Urothelium cell line (cell line): ENCODE results near the gene PNPLA3.

ENCODE experiments used
- DNase-seq: peaks from one replicate; pipeline ENCODE4 v3.0.0; 2011; ENCODE audit warnings: low spot score, mixed read lengths
- FAIRE-seq: peaks from 2 replicates; lab custom pipeline; 2011; peaks lifted over from hg19 to GRCh38; lab: Jason Lieb, UNC

The PNPLA3 gene

DNA sequence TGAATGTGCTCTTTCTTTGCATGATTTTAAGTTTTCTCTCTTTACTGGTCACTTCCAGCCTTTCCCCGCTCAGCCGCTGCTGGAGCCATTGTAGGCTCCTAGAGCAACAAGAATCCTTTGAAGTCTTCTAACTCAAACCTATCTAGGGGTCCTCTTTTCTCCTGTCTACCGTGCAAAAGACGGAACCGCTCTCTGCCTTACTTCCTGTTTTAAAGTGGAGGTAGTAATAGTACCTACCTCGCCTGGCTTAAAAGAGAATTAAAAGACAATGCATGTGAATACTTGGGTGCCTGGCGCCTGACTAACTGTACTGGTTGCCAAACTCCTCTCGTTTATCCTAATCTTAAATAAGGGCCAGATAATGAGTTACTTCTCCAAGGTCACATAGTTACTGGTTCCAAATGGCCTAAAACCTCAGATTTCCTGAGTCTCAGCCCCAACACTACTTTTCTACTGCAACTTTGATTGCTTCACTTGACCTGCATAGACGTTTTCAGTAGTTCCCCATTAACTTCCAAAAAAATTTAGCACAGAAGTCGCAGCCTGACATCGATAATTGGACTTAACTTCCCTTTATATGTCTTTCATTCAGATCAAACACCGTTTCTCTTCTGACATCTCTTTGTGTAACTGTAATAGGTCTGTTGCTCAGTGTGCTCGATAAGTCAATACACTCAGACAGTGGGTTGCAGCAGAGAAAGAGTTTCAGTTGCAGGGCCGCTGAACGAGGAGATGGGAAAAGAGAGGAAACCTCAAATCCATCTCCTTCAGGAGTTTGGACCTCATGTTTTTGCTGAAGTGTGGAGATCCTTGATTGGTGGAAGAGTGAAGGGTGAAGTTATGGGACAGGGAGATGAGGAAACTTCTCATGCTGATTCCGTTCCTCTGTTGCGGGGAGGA lies 32.5 kb downstream of the PNPLA3 start:
- DNase-seq = no peak
- no peak for FAIRE-seq

DNA sequence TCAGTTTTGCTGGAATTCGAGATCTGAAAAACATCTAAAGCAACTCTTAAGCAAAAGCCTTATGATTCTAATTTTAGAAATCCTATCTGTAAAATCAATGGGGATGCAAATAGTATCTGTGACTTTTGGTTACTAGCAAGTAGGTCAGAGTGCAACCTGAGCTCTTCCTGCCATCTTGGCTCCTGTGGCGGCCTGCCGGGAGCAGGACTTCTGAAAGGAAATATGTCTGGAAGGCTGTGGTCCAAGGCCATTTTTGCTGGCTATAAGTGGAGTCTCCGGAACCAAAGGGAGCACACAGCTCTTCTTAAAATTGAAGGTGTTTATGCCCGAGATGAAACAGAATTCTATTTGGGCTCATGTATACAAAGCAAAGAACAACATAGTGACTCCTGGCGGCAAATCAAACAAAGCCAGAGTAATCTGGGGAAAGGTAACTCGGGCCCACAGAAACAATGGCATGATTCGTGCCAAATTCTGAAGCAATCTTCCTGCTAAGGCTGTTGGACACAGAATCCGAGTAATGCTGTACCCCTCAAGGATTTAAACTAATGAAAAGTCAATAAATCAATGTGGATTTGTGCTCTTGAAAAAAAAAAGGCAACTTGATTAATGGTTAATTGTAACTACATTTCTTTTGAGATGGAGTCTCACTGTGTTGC lies 33.3 kb downstream of the PNPLA3 start:
- FAIRE-seq = no peak
- no peak for DNase-seq

DNA sequence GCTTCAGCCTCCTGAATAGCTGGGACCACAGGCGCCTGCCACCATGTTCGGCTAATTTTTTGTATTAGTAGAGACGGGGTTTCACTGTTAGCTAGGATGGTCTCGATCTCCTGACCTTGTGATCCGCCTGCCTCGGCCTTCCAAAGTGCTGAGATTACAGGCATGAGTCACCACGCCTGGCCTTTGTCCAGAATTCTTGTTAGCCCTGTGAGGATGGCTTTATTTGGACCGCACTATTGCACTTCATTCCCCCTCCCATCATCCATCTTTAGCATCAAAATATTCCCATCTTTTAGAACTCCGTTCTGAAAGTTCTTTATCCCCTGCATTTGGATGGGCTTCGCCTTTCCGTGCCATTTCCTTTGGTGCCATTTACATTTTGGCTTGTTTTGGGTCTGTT lies 34.3 kb downstream of the PNPLA3 start:
- FAIRE-seq (no peak), DNase-seq (no peak)

DNA sequence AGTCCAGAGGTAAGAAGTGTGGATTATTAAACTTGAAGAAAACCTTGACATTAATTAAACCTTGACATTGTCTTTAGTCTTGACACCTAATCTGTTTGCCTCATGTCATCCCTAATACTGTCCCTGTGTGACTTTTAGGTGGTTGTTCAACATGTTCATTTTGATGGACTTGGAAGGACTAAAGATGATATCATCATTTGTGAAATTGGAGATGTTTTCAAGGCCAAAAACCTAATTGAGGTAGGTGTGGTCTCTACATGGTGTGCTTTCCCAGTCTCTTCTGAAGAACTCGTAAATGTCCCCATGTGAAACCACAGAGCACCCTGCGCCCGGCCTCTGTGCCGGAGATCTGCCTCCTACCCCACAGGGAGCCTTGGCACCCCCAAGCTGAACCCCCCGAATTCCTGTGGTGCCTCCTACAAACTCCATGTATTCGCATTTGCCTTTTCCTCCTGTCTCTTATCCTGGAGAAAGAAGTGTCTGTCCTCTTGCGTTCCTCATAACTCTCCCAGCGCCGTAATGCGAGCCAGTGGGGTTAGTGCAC lies 40.8 kb downstream of the PNPLA3 start:
- no peak for FAIRE-seq
- DNase-seq = no peak

DNA sequence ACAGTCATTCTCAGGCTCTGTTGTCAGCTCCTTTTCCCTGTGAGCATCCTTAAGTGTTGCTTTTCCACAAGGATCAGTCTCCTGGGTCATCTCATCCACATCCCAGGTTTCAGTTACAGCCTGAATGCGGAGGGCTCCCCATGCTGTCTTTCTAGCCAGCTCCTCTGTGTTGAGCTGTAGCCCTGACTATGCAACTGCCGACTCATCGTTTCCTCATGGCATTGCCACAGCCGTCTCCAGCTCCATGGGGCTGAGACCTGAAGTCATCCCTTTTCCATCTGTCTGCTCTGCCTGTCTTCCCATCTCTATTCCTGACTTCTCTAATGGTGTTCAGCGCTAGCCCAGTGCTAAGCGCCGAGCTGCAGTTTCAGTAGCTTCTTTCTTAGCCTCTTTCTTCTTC lies 43.5 kb downstream of the PNPLA3 start:
- no peak for FAIRE-seq

DNA sequence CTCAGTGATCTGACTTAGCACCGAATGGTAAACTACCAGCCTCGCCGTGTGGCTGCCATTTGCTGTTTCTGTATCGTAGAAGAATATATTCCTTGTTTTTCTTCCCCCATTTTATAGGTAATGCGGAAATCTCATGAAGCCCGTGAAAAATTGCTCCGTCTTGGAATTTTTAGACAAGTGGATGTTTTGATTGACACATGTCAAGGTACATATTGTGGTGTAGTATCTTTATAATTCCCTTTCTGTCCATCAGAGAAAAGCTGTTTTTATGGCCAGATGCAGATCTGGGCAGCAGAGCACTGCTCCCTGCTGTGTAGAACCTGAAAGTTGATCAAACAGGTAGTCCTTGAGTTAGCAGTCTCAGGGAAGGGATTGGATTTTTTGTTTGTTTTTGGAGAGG lies 45.0 kb downstream of the PNPLA3 start:
- peak; percentile 30 for FAIRE-seq

More for the DNA sequence above, 43.5 kb downstream of the PNPLA3 start:
- no peak for DNase-seq

DNA sequence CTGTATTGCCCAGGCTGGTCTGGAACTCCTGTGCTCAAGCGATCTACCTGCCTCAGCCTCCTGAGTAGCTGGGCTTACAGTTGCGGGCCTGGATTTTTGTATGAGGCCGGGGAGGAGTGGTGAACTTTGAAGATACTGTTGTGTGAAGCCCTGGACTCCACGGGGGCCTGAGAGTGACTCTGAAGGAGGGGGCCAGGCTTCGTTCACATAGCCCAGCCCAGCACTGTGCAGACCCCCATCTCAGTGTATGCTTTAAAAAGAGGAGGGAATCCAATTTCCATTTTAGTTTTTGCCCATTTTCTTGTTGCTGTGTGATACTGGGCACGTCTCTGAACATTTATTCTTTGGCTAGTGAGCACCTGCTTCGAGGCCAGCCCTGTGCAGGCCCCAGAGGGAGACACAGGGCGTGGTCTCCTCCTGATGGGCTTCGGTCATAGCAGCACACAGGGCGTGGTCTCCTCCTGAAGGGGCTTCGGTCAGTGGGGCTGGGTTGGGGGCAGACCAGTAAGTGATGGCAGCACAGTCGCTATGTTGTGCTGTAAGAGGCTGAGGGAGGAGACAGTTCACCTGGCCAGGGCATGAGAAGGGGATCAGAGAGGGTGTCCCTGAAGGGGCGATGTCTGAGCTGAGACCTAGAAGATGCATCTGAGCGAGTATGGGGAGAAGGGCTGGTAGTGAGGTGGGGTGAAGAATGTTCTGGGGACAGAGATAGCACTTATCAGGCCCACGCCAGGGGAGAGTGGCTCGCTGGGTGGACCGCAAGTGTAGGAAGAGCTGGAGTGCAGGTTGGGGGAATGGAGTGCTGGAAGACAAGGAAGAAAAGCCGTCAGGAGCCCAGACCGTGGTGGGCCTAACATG lies 45.6 kb downstream of the PNPLA3 start:
- DNase-seq (no peak), FAIRE-seq (peak; percentile 77)

More for the DNA sequence above, 45.0 kb downstream of the PNPLA3 start:
- DNase-seq = no peak

DNA sequence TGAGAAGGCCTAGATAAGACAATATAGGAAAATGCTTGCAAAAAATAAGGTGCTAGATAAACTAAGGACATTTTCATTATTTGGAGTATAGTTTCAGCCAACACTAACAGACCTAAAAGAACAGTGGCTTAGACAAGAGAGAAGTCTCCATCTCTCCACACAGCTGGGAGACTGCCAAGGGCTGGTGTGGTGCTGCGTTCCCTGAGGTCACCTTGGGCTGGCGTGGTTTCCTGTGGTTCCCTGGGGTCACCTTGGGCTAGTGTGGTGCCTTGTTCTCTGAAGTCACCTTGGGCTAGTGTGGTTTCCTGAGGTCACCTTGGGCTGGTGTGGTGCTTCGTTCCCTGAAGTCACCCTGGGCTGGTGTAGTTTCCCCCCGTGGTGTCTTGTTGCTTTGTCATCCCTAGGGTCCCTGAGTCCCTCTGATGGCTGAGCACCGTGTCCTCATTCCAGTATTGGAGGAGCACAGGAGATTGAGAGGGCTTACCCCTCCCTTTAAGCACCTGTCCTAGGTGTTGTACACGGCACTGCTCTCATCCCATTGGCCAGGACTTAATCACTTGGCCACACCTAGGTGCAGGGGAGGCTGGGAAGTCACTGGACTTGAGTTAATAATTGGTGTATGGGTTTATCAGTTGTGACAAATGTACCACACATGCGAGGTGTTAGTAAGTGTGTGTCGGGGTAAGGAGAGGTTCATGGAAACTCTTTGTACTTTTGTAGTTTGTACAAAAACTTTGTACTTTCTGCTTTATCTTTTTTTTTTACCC lies 46.6 kb downstream of the PNPLA3 start:
- DNase-seq (no peak), FAIRE-seq (no peak)

DNA sequence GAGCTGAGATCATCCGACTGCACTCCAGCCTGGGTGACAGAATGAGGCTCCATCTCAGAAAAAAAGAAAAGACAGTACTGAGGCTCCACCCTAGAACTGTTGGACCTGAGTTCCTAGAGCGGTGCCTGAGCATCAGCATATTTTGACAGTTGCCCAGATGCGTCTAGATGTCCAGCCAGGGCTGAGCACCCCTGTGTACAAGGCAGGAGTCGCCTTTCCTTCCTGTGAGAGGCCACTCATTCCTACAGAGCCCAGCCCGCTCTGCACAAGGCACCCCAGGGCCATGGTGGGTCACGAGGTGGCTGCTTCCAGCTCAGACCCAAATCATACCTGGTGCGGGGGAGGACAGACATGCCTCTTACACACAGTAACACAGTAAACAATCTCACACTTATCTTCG lies 47.5 kb downstream of the PNPLA3 start:
- FAIRE-seq (no peak), DNase-seq (no peak)

DNA sequence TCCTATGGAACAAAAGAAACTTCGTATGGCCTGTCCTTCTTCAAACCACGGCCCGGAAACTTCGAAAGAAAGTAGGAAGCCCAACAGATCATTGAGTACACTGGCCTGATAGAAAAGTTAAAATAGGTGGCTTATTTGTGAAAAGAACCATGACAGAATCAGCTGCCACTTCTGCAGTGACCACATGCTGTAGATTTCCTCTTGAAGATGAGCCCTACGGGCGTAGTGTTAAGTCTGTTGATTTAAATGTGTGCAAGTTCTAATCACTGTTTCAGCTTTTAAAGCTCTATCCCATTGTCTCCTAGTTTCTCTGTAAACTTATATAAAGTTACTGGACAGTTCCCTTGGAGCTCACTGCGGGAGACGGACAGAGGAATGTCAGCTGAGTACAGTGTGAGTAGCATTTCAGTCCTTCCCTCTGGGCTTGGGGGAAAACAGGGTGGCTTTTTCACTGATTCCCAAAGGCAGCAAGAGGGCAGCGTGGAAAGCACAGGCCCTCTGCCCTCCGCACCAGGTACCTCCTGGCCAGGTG lies 49.4 kb downstream of the PNPLA3 start:
- no peak for FAIRE-seq
- no peak for DNase-seq

DNA sequence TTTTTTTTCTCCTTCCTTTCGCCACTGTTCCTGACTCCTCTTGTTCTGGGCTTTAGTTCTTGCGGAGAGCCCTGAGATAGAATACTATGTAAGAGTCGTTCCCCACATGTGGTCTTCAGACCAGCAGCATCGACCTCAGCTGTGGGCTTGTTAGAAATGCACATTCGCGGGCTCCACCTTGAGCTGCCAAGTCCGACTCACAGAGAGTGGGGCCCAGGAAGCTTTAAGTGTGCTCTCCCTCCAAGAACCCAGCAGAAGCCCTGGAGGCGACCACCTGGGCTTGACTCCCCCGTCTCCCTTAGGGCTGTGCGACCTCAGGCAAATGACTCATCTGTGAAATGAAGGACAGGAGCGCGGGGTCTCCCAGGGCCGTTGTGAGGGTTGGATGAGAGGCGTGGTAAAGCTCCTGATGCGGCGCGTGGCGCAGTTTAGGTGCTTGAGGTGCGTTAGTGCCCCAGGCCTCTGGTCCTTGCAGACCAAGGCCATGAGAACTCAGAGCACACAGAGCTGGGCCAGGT lies 50.5 kb downstream of the PNPLA3 start:
- FAIRE-seq = no peak
- no peak for DNase-seq

DNA sequence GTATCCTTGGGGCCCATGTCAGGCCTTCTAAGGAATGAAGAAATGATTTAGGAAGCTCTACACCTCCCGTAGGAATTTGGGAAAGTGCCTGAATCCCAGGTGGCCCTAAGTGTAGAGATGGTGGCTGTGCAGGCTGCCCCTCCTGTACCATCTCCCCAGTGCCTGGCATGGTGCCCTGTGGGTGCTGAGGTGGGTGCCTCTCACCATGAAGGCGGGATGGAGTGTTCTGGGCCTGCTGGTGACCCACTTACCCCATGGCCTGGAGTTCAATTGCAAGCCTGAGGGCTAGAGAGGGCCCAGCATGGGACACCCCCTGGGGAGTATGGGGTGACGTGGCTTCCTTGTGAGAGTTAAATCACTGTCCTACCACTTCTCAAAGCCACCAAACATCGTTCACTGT lies 51.4 kb downstream of the PNPLA3 start:
- DNase-seq (no peak), FAIRE-seq (no peak)

DNA sequence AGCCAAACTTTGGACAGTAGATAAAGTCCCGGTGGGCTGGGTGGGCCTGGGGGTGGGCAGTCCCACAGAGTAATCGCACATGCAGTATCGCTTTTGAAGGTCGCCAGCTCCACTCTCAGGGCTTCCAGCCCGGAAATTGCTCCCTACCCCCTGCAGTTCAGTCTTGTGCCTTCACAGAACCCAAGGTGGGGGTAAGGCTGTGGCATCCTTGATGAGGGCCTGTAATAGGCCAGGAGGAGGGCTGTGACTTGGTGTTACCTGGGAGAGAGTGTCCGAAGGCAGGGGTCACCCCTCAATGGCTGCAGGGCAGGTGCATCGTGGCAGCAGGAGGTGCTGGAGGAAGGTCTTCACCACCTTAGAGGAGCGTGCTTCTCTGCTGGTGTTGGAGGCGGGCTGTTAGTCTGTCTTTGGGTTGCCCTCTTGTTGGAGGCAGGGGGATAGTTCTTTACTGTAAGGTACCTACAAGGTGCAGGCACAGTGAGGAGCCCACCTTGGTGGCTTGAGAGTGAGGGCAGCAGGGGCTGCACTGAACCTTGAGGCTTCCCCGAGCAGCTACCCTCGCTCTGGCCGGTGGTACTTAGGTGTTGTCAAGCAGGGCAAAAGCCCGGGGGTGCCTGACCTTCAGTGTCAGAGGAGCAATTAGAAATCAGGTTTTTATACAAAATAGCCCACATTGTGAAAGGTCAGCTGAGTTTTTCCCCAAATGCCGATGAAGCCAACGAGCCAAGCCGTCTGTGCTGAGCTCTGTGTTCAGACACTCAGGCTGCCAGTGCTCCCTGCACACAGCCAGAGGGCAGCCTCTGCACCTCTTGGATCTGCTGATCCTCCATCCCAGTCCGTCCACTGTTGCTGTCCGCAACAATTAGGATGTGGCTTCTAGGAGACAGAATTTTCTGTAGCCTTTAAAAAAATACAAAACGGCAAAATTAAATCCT lies 53.5 kb downstream of the PNPLA3 start:
- DNase-seq = no peak
- no peak for FAIRE-seq

DNA sequence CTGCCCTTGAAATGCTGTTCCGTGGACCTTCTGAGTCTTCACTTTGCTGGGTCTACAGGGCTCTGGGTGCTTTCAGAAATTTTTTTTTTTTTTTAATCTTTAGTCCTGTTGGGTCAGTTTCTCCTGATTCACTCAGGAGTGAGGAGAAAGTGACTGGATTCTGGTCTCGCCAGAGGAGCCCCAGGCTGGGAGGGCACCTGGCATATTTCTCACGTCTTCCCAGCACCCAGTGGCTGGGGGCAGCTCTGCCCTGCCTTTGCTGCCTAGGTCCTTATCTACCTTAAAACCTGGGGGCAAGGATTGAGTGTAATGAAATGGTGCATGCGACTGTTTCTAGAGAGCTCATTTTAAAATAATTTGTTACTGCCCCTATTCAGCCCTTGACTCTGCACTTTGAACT lies 55.0 kb downstream of the PNPLA3 start:
- DNase-seq (no peak), FAIRE-seq (no peak)

DNA sequence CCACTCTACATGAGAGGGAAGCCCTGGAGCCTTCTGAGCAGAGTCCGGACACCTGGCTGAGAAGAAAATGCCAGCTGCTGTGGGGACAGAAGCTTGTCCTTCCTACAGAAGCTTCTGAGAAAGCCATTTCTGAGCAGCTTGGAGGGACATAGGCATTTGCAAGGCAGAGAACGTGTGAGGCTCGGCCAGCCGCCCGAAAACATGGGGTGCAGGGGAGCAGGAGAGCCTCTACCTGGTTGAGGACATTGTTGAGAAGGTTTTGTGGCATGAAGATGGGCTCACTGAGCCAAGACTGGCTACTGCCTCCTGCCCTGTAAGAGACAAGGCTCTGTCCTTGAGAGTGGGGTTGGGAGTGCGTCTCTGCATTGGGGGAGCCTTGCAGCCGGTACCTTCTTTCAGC lies 57.0 kb downstream of the PNPLA3 start:
- FAIRE-seq (no peak), DNase-seq (no peak)

DNA sequence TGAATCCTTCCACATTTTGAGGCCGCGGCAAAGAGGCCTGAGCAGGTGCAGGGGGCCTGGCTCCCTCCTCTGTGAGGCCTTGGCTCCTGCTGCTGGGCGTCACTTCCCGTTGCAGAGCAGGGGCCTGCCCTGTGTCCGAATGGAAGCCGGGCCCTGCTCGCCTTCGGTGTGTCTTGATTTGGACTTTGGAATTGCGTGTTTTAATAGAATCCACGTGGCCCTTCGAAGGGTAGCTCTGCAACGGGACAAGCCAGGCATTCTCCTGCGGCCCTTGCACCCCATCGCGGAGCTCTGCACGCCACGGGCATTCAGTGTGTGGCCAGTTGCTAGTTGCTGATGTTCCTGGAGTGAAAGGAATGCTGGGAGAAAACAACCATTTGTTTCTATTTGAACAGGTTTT lies 57.4 kb downstream of the PNPLA3 start:
- DNase-seq (no peak), FAIRE-seq (no peak)

DNA sequence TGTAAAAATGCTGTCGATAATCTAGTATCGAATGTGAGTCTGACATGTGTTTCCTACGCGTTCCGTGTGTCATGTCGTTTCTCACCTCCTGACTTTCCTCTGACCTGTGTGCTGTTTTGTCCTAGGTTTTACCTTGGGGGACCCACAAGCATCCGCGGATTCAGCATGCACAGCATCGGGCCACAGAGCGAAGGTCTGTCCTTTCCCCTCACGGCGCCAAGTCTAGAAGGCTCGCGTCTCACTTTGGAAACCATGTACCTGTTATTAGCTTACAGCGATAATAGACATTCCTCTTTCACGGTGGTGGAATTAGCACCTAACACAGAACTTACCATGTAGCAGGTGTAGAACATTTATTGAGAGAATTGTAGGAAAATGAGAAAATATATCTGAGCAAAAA lies 60.2 kb downstream of the PNPLA3 start:
- no peak for FAIRE-seq
- DNase-seq = no peak

DNA sequence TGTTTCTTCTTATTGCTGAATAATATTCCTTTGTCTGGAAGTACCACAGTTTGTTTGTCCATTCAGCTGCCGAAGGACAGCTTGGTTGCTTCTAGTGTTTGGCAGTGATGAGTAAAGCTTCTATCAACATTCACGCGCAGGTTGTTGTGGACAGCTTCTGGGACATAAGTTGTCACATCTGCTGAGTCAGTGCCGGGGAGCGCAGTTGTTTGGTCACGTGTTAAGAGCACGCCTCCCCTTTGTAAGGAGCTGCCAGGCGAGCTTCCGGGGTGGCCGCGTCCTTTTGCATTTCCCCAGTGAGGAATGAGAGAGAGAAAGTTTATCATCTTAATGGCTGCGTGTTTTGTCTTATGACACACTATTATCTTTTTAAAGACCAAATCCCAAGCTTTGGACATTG lies 61.9 kb downstream of the PNPLA3 start:
- DNase-seq (no peak), FAIRE-seq (no peak)
